ENCODE data around the gene RSPH1.
"Not testable (repeated sequence)": the region's sequence is repeated elsewhere in the genome, so short reads cannot be mapped to it uniquely, and the experiment has no call there.

The RSPH1 gene

DNA sequence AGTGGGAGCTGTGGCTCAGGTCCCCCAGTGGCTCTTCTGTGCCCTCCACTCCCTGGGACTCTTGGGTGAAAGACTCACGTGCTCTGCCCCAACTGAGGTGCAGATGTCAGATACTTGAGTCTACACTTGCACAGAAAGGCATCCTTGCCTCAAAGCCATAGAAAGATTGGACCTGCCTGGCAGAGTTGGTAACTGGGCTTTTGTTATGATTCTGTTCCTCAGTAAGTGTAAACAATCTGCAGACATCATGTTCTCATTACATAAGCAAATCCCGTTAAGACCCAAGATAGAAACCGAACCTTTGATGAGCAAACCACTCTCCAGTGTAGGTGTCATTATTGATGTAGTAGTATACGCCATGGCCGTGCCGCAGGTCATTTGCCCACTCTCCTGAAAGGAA is 10.0 kb downstream of the RSPH1 start:
- no peak for DNase-seq (ENCODE audit: low read depth)

DNA sequence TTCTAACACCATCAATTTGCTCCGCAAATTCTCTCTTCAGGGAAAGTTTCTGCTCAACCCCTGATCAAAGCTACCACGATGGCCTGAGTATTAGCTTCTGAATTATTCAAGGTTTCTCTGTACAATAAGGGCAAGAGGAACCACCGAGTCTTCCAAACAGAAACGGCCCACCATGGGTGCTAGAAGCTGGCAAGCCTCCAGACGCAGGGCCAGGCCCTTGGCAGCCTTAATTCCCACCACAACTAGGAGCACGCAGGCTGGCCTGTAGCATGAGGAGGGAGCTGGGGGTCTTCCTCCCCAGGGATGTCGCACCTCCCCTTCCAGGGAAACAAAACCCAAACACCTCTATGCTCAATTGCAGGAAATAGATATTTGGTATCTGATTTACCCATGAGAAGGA is 11.1 kb downstream of the RSPH1 start:
- DNase-seq (ENCODE audit: low read depth), result no peak

DNA sequence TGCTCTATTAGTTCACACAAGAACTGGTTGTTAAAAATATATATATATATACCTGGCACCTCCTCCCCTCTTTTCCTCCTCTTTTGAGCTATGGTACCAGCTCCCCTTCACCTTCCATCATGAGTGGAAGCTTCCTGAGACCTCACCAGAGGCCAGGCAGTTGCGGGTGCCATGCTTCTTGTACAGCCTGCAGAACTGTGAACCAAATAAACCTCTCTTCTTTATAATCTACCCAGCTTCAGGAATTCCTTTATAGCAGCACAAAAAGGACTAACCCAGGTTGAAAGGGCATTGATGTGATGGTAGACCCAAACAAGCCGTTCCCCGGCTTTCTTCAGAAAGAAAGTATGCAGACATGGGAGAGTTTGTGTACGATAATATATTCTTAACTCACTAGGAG is 14.9 kb downstream of the RSPH1 start:
- DNase-seq (ENCODE audit: low read depth), result no peak

DNA sequence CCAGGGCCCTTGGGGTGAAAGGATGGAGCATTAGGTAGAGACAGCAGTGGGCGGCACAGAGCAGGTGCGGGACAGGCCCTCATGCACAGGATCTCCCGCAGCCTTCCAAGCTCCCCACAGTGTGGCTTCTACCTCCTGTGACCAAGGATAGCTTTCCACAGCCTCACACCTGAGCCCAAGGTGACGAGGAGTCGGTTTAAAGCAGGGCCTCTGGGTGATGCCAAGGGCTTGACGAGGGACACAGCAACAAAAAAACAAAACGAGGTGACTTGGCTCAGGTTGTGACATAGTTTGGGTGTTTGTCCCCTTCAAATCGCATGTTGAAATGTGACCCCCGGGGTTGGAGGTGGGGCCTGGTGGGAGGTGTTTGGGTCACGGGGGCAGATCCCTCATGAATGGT is 15.3 kb downstream of the RSPH1 start:
- DNase-seq (ENCODE audit: low read depth), result no peak

DNA sequence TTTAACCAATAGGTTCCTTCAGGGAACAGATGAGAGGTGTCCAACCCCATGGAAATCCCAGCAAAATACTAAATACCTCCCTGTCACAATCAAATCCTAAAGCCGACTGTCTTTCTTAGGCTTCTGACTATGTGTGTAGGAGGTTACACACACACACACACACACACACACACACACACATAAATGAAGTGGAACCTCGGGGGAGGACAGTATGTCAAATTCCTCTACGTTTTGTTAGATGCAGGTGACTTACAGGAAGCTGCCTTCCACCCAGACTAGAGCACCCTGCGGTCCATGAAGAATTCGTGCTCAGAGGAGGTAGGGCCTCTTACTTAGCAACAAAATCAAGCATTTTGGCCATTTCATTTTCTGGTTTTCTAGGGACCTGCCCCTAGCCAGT is 16.4 kb downstream of the RSPH1 start:
- no peak for DNase-seq (ENCODE audit: low read depth)

DNA sequence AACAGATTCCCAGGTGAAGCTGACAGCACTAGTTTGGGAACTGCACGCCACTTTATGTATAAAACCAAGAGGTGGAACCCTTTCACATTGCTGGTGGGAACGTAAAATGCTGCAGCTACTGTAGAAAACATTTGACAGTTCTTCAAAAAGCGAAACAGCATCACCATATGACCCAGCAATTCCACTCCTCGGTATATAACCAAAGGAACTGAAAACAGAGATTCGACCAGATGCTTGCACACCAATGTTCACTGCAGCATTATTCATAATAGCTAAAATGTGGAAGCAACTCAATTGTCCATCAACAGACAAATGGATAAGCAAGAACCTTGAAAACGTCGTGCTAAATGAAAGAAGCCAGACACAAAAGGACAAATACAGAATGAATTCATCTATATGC is 17.5 kb downstream of the RSPH1 start:
- no peak for DNase-seq (ENCODE audit: low read depth)

DNA sequence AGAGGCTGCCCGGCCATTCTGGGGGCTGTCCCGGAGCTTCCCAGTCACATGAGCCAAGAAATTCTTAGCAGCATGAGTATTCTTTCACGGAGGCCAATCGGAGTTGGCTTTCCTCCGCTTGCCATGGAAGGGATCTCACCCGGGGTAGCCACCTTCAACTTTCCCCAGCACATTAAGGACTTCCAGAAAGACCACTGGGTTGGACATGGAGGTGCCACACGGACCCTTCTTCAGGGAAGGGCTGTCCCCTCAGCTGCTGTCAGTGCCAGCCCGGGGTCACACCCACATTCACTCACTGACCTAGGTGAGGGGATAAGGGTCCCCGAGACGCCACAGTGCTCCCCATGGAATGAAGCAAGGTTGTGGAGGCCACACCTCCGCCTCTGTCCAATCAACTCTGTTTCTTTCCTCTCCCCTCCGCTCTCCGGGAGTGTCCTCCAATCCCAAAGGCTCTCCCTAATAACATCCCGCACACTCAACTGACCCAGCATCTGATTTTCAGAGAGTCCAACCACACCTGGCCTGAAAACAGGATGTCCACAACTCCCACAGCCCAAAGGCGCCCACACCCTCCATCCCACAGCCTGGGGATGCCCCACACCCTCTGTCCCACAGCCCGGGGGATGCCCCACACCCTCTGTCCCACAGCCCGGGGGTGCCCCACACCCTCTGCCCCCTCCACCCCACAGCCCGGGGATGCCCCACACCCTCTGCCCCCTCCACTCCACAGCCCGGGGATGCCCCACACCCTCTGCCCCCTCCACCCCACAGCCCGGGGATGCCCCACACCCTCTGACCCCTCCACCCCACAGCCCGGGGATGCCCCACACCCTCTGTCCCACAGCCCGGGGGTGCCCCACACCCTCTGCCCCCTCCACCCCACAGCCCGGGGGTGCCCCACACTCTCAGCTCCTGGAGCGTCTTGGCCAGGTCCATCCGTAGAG is 19.4 kb downstream of the RSPH1 start:
- DNase-seq (ENCODE audit: low read depth), result no peak

DNA sequence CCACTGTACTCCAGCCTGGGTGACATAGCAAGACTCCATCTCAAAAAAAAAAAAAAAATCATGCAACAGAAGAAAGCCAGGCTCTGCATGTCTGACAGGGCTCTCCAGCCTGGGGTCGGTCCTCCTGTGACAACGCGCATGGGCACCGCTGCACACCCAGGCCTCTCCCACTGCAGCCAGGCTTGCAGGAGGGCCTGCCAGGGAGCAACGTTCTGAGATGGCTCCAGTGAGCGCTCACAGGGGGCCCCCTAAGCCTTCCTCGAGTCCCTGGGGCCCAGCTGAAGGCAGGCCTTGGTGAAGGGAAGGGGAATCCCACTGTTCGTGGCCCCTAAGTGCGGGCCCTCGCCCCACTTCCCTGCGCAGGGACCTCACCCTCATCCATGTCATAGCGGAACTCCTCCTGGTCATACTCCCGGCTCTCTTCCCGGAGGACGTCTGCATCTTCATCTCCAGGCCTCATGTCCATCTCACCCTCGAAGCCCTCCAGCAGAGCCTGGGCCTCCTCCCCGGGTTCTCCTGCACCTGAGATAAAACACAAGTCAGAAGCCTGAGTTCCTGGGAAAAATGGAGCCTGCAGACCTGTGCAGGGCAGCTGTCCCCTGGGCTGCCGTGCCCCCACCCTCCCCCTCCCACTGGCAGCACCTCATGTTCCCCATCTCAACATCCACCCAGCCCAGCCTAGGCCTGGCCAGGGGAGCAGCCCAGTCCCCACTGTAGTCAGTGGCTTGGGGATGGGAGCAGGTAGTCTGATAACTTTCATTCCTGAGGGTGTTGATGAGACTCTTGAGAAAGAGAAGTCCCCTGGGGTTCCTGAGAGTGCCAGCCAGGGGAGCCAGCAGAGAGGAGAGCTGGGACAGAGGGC is 20.3 kb downstream of the RSPH1 start:
- DNase-seq (ENCODE audit: low read depth), result no peak

DNA sequence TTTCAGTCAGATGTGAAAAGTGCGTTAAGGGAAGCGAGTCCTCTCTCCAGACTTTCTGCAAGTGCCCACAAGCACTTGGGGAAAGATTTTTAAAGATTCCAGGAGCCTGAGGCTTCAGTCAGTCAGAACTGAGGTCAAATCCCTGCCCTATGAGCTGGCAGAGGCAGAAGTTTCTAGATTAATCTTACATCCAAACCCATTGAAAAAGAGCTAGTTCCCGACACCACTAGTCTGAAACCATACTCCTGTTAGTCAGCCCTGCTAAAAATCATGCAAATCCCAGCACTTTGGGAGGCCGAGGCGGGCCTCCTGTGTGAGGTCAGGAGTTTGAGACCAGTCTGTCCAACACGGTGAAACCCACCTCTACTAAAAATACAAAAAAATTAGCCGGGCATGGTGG is 21.0 kb downstream of the RSPH1 start:
- no peak for DNase-seq (ENCODE audit: low read depth)

DNA sequence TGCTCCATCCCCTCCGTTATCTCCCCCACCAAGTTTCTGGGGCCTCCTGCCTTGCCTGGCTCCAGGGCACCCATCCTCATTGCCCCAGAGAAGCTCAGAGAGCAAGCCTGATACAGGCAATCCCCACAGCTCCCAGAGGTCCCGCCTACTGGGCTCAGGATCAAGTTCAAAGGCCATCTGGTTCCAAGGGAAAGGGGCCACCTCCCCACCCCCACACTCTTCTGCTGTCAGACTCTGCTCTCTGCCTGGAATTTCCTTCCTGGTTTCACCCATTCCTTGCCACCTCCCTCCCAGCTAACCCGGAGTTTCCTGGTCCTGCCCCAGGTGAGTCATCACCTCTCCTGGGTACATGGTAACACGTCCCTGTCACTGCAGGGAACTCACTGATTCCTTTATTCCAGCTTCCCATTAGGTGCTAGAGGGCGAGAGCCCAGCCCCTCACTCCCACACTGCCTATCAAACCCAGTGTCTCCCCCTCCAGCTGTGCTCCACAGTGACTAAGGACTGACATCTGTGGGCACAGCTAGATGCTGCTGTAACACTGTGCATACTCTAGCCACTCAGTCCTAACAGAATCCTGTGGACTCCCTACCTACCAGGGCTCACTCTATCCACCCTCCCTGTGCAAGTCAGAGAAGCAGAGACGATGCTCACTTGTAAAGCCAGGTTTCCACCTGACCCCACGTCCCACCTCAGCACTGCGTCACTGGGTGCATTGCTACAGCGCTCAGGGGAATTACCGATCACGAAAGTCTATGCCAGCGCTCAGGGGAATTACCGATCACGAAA is 21.8 kb downstream of the RSPH1 start:
- no peak for DNase-seq (ENCODE audit: low read depth)

DNA sequence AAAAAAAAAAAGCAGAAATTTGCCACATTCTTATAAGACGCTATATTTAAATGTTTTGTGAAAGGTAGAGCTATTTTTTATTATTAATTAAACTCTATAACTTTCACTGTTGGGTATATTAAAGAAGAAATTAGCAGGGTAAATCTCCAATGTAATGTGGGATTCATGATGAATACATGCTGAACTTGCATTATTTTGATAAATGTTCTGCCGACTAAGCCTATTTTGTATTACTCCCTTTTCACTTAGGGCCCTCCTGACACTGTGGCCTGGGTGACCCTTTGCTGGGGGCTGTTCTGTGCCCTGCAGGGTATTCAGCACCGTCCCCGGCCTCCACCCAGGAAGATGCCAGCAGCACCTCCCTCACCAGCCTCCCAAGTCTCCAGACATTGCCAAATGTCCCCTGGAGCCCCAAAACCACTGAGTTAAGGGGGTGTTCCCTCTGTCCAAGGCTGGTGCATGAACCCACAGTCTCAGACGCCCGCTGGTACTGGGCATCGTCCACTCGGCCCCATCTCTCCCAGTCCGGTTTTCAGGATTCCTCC is 22.5 kb downstream of the RSPH1 start:
- DNase-seq (ENCODE audit: low read depth), result no peak

DNA sequence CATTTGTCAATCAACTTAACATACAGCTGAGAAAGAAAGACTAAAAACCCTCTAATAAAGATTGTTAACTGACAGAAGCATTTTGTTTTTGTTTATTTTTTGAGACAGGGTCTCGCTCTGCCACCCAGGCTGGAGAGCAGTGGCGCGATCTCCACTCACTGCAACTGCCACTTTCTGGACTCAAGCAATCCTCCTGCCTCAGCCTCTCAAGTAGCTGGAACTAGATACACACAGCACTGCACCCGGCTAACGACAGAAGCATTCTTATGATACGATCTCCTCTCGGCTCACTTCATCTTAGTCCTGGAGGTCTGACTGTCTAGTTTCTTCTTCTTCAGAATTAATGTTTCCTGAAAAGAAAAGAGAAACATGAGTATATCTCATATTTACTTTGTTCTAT is 23.5 kb downstream of the RSPH1 start:
- no peak for DNase-seq (ENCODE audit: low read depth)

DNA sequence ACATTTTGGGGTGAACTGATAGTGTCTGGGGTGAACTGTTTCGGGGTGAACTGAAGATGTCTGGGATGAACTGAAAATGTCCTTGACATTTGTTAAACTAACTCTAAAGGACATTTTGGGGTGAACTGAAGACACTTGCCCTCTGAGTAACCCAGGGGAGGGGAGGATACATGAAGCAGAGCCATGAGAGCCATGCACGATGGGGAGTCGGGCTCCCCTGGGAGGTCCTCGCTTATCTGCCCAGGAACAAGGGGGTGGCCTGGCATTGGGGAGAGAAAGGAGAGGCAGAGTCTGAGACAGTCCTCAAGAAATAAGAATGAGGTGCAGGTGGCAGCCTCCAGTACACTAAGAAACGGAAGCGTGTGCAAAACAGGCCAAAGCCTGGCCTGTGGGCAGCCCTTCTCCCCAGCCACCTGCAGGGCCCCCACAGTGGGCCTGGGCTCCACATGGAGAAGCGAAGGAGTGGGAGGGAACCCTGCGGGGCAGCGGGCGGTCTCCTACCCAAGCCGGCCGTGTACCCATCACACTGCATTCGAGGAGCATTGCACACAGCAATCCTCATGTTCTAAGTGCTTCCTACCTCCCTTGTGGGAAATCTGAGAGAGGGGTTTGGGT is 24.2 kb downstream of the RSPH1 start:
- no peak for DNase-seq (ENCODE audit: low read depth)

DNA sequence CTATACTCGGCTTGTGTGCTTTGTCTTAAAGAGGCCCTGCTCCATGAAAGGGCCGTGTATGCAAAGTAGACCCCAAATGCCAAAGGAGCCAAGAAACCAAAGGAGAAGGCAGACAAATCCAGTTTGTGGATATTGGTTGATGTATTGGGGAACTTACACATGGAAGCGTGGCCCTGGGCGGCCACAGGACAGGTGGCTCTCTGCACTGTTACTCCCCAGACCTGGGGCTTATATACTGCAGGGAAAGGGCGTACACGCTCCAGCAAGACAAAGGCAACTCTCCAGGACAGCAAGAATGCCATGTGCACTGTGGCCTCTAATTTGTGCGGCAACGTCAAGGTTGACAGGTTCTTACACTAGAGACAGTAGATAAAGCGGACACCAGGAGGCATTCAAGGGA is 24.8 kb downstream of the RSPH1 start:
- no peak for DNase-seq (ENCODE audit: low read depth)

DNA sequence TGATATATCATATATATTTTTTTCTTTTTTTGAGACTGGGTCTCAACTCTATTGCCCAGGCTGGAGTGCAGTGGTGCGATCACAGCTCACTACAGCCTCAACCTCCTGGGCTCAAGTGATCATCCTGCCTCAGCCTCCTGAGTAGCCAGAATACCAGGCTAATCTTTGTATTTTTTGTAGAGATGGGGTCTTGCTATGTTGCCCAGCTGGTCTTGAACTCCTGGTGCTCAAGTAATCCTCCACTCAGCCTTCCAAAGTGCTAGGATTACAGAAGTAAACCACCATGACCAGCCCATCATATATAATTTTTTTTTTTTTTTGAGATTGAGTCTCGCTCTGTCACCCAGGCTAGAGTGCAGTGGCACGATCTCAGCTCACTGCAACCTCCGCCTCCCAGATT is 26.3 kb downstream of the RSPH1 start:
- DNase-seq (ENCODE audit: low read depth), result not testable (repeated sequence)

DNA sequence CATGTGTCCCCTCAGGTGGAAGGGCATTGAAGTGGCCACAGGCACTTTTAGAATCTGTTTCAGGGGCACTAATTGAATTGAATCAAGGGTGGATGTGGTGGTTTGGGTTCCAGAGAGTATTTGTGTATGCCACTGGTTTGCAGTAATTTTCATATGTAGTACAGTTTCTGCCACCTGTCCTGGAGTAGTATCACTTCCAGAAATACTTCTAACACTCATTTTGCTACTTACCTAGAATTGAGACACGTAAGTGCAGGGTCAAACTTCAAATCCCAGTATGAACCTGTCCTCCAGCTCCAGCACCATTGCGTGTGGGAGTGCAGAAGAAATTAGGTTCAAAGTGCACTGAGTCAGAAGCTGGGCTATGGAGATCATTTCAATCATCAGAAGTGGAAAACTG is 26.8 kb downstream of the RSPH1 start:
- DNase-seq (ENCODE audit: low read depth), result no peak

DNA sequence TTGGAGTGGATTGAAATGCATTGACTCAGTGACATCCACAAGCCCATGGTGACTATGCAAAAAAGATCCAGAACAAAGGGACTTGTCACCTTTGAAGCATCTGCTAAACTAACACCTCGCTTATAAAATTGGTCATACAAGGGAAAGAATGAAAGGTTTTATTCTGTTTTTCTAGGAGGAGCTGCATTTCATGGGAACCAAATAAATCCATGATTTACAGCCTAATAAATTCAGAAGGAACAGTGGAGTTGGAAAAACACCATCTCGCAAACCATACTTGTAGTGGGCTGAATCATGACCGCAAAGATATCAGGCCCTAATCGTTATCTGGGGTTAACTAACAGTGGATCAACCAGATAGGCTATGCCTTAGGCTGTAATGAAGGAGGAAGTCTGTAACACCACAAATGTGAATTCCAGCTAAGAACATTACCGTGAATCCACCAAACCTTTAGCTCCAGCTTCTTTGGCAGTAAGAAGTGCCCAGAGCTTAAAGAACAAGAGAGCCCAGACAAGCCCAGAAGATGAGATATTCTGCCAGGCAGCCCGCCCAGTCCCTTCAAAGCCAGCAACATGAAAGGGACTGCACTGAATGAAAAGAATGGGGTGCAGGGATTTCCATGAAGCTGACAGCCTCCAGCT is 27.4 kb downstream of the RSPH1 start:
- DNase-seq (ENCODE audit: low read depth), result no peak

DNA sequence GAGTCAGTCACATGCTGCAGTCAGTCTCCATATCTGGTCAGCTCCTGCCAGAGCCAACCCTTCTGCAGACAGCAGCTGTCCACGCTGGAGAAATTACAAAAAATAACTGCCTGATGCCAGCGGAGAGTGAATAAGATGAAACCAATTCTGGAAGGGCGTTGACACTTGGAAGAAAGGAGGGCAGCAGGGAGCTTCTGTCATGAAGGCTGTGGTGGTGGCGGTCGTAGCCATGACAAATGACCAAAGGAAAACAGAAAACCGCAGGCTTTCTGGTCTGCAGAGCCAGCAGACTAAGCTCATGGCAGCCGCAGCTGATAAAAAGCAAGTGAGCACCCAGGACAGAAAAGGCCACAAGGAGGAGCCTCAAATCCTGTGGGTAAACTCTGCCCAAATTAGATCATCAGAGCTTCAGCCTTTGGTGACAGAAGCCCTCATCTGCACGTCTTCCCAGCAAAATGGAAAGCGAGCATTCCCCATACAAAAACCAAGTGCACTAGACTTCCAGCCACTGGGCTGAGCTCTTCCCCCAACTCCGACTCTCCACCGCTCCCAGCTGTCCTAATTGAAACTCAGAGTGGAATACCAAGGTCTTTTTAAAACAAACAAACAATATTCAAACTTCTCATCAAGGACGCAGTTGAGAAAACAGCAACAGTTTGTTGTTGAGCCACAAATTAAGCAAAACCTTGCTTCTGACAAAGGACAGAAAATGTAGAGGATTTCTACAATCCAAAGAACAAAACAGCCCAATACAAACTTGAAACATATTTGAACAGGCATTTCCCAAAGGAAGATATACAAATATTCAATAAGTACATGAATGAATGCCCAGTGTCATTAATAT is 28.7 kb downstream of the RSPH1 start:
- DNase-seq (ENCODE audit: low read depth), result no peak

DNA sequence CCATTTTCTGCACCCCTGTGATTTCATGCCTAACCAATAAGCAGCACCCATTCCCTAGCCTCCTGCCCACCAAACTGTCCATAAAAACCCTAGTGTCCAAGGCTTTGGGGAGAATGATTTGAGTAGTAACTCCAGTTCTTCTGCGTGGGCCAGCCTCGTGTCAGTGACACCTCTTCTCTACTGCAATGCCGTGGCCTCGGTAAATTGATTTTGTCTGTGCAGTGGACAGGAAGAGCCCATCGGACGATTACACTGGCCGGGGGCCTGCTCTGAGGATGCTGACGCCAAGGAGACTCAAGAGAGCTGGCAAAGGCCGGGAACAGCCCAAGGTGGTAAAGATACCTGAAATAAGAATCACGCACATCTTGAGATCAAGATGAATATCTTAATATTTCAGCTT is 29.3 kb downstream of the RSPH1 start:
- no peak for DNase-seq (ENCODE audit: low read depth)

DNA sequence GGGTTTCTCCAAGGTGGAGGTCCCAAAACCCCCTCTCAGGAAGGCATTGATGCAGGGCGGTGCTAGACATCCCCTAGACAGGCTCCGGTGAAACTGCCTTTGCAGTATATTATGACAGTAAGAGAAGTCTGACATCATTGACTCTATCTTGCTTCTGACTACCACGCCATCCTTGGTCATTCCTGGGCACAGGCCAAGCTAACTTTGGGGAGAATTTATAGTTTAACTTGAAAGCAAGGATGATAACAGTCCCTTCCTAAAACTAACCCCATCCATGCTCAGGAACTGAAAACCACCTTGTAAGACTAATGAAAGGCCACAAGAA is 30.3 kb downstream of the RSPH1 start:
- DNase-seq (ENCODE audit: low read depth), result no peak
